HG03378 (cell line): ENCODE measurements around the gene AFF3.
"Not testable (repeated sequence)": the region's sequence is repeated elsewhere in the genome, so short reads cannot be mapped to it uniquely, and the experiment has no call there.

ENCODE experiments used
- ATAC-seq: cut with Tn5 transposase; IDR thresholded peaks from one replicate; pipeline ENCODE4 v1.9.1; 2021; ENCODE audit warnings: mild to moderate bottlenecking, moderate library complexity; ENCODE audit not compliant: unreplicated experiment

AFF3 gene

GRCh38 chr2:99537910-99538485 is 604.4 kb downstream of the AFF3 start:
- no peak for ATAC-seq

GRCh38 chr2:99524056-99524455 is 618.3 kb downstream of the AFF3 start:
- no peak for ATAC-seq

GRCh38 chr2:99522157-99522556 is 620.2 kb downstream of the AFF3 start:
- no peak for ATAC-seq

GRCh38 chr2:99520813-99521212 is 621.6 kb downstream of the AFF3 start:
- ATAC-seq = no peak

- no peak for ATAC-seq
Observed at GRCh38 chr2:99520195-99520594, 622.2 kb downstream of the AFF3 start.

GRCh38 chr2:99514357-99514756 is 628.0 kb downstream of the AFF3 start:
- ATAC-seq = no peak

GRCh38 chr2:99512181-99512591 is 630.2 kb downstream of the AFF3 start:
- no peak for ATAC-seq

- ATAC-seq = no peak
Observed at GRCh38 chr2:99509387-99509786, 633.0 kb downstream of the AFF3 start.

GRCh38 chr2:99507937-99508818 is 634.2 kb downstream of the AFF3 start:
- ATAC-seq = no peak

- ATAC-seq = no peak
Observed at GRCh38 chr2:99504844-99505584, 637.4 kb downstream of the AFF3 start.

- not testable (repeated sequence) for ATAC-seq
Observed at GRCh38 chr2:99503662-99504416, 638.6 kb downstream of the AFF3 start.

- no peak for ATAC-seq
Observed at GRCh38 chr2:99496021-99496420, 646.4 kb downstream of the AFF3 start.
